B cell (primary cell): ENCODE measurements around the gene SERPINA4. TPM values are rescaled to one million over a fixed set of nuclear protein-coding genes. Genes with fewer than 3 reads are reported as not detected.

Experiments used
- ATAC-seq: fragments of 200-7000 bp; cut with Tn5 transposase; one replicate; pipeline ENCODE4 v1.10.0; 2021; ENCODE audit warnings: low read depth, mild to moderate bottlenecking, moderate number of reproducible peaks, moderate library complexity
- CTCF ChIA-PET: fragments of 350-600 bp; sonication (Branson Sonifier 250); formaldehyde crosslinking; loops from one replicate; lab custom pipeline; 2021; ENCODE audit warnings: antibody characterized with exemption, inconsistent platforms; lab: Charles Lee
- POLR2A ChIA-PET: fragments of 350-600 bp; sonication (Branson Sonifier 250); formaldehyde crosslinking; loops from one replicate; lab custom pipeline; 2021; ENCODE audit warnings: antibody characterized with exemption; lab: Charles Lee
- DNase-seq: peaks from one replicate; pipeline ENCODE4 v3.0.0; 2013
- H2AFZ ChIP-seq: 2 replicates; pipeline ENCODE4 v1.6.1; 2012; ENCODE audit warnings: mild to moderate bottlenecking, low read depth, low read length; ENCODE audit not compliant: insufficient read depth, poor library complexity, severe bottlenecking
- H3K27ac ChIP-seq, 2 donors: 1 replicate in 1 of 2; 2 replicates in 1 of 2; pipeline ENCODE4 v1.5.1; 2012 to 2013; ENCODE audit warnings: low read length in 2 of 2, mild to moderate bottlenecking in 2 of 2, moderate library complexity in 1 of 2
- H3K27me3 ChIP-seq, 4 experiments: fragments of 200-600 bp in 1 of 4; sonication (generic) in 1 of 4; replicated peaks in 1 of 4; 1 replicate in 2 of 4; 2 replicates in 2 of 4; pipeline versions ENCODE4 v1.6.1 to v1.7.0; 2013 to 2016; ENCODE audit warnings: low read length in 3 of 4, mild to moderate bottlenecking in 2 of 4, mixed read lengths in 1 of 4, moderate library complexity in 1 of 4; ENCODE audit not compliant: insufficient read depth in 4 of 4, control insufficient read depth in 3 of 4; ENCODE audit errors: control extremely low read depth in 1 of 4
- H3K36me3 ChIP-seq, 2 experiments: replicated peaks in 1 of 2; 1 replicate in 1 of 2; 2 replicates in 1 of 2; pipeline versions ENCODE4 v1.6.1 to v1.7.1; 2013; ENCODE audit warnings: low read length in 1 of 2; ENCODE audit not compliant: insufficient read depth in 2 of 2, control insufficient read depth in 1 of 2; ENCODE audit errors: control extremely low read depth in 1 of 2, extremely low read depth in 1 of 2
- H3K4me1 ChIP-seq, 2 donors: fragments of 200-600 bp in 1 of 2; sonication (generic) in 1 of 2; 1 replicate in 1 of 2; 2 replicates in 1 of 2; pipeline versions ENCODE4 v1.5.1 to v1.6.1; 2013 to 2017; ENCODE audit warnings: low read length in 2 of 2; ENCODE audit not compliant: control insufficient read depth in 2 of 2, insufficient read depth in 2 of 2
- H3K4me2 ChIP-seq: replicated peaks from 2 replicates; pipeline ENCODE3; 2012; ENCODE audit warnings: mild to moderate bottlenecking, low read depth, low read length; ENCODE audit not compliant: poor library complexity, severe bottlenecking
- H3K4me3 ChIP-seq, 5 experiments: fragments of 200-600 bp in 1 of 5; sonication (generic) in 1 of 5; 1 replicate in 3 of 5; 2 replicates in 2 of 5; pipeline versions ENCODE4 v1.5.1 to v1.7.0; 2011 to 2016; ENCODE audit warnings: low read length in 4 of 5, mild to moderate bottlenecking in 4 of 5, low read depth in 2 of 5, control low read depth in 1 of 5, moderate library complexity in 1 of 5; ENCODE audit not compliant: insufficient read depth in 1 of 5; ENCODE audit errors: control extremely low read depth in 1 of 5, extremely low read depth in 1 of 5
- H3K79me2 ChIP-seq: fragments of 200-600 bp; sonication (generic); one replicate; pipeline ENCODE4 v1.6.0; 2016; ENCODE audit warnings: low read length; ENCODE audit not compliant: control insufficient read depth, insufficient read depth
- H3K9ac ChIP-seq: fragments of 200-600 bp; sonication (generic); 2 replicates; pipeline ENCODE4 v1.6.1; 2017; ENCODE audit warnings: mild to moderate bottlenecking, low read length, moderate library complexity
- H3K9me3 ChIP-seq, 3 donors: one replicate each; pipeline versions ENCODE4 v1.6.1 to v1.7.1; 2013; ENCODE audit warnings: low read length in 2 of 3; ENCODE audit not compliant: control insufficient read depth in 2 of 3, insufficient read depth in 1 of 3; ENCODE audit errors: control extremely low read depth in 1 of 3
- H4K20me1 ChIP-seq: 2 replicates; pipeline ENCODE4 v1.6.0; 2012; ENCODE audit warnings: mild to moderate bottlenecking, low read length; ENCODE audit not compliant: insufficient read depth, control insufficient read depth, poor library complexity, severe bottlenecking
- H3K27ac Mint-ChIP-seq: one replicate; pipeline ENCODE4 v1.8.0; 2021; ENCODE audit warnings: mixed read lengths
- H3K27me3 Mint-ChIP-seq: one replicate; pipeline ENCODE4 v1.8.0; 2021; ENCODE audit warnings: mixed read lengths
- H3K4me1 Mint-ChIP-seq: one replicate; pipeline ENCODE4 v1.8.0; 2021; ENCODE audit warnings: mixed read lengths
- H3K4me3 Mint-ChIP-seq: one replicate; pipeline ENCODE4 v1.8.0; 2021; ENCODE audit warnings: mixed read lengths
- H3K9me3 Mint-ChIP-seq: one replicate; pipeline ENCODE4 v1.8.0; 2022; ENCODE audit warnings: mixed read lengths; ENCODE audit not compliant: insufficient read depth
- CTCF ChIP-seq: fragments of 200-600 bp; IDR thresholded peaks from one replicate; pipeline ENCODE4 v1.8.0; 2022; ENCODE audit warnings: antibody characterized with exemption, mild to moderate bottlenecking
- EZH2 ChIP-seq: IDR thresholded peaks from 2 replicates; pipeline ENCODE4 v1.6.1; 2012; ENCODE audit warnings: borderline replicate concordance, low read depth, mild to moderate bottlenecking, moderate library complexity, low read length; ENCODE audit not compliant: insufficient read depth, poor library complexity, severe bottlenecking
- WGBS: methylation state at CpG from one replicate; pipeline ENCODE4 v1.1.5; 2013; ENCODE audit warnings: missing lambda C conversion rate; ENCODE audit not compliant: insufficient coverage; 5-methylcytosine and 5-hydroxymethylcytosine counted together
- intact Hi-C: fragments of 100-400 bp; cut with micrococcal nuclease; formaldehyde crosslinking; loops from one replicate; pipeline ENCODE4 v1.10.0; 2022
- polyA plus RNA-seq: library from polyadenylated mRNA; depleted of rRNA; stranded (reverse); fragments of >200 nt; gene quantifications from 2 replicates; pipeline ENCODE4 v1.2.3, GENCODE V29; 2012
- total RNA-seq, 2 donors: library from RNA; stranded (reverse); fragments of 120-200 nt in 1 of 2; gene quantifications; 1 replicate in 1 of 2; 2 replicates in 1 of 2; pipeline versions ENCODE4 v1.2.3 to v1.2.4, GENCODE V29; 2013 to 2022

The SERPINA4 gene
- total and polyA plus RNA-seq, 2 donors (not counting 1 experiment from before 2014, with no cell fraction given), result not detected

DNA sequence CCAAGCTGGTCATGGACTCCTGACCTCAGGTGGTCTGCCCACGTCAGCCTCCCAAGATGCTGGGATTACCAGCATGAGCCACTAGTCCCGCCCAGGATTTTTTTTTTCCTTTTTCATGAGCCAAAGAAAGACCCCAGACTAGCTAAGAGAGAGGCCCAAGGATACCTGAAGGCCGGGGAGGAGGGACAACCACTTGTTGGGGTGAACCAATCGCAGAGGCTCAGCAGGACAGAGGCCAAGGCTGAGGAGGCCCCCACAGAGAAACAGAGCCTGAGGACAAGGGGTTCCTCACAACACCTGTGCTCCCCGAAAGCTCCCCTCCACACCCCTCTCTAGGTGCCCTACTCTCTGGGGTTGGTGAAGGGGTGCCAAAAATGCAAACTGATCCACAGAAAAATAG, 49.9 kb downstream of the SERPINA4 start:
- Mint-ChIP-seq H3K27ac (no peak overlapping the region), H3K4me1 (no peaks in the 10 kb centered on the region), H3K27me3 (no peaks in the 10 kb centered on the region), H3K9me3 (peaks cover 2% of the 10 kb centered on the region), H3K4me3 (no peak overlapping the region)
- Histone ChIP-seq H4K20me1 (no peaks in the 10 kb centered on the region), H3K27ac (no peak overlapping the region), H3K4me2 (no peak overlapping the region), H3K36me3 (no peaks in the 10 kb centered on the region), H3K4me3 (no peak overlapping the region), H3K9me3 (peaks cover 0 to 15% (median 0%) of the 10 kb centered on the region in 3 donors), H2AFZ (no peak overlapping the region), H3K79me2 (no peaks in the 10 kb centered on the region), H3K27me3 (no peaks in the 10 kb centered on the region), H3K4me1 (no peaks in the 10 kb centered on the region), H3K9ac (no peak overlapping the region)
- CTCF ChIA-PET, result no interaction called here
- no peak for DNase-seq
- no peak for ATAC-seq
- POLR2A ChIA-PET, result no interaction called here
- intact Hi-C loops, result no loop called here
- 100% methylated on average over 2 of the region's 5 CpGs for WGBS
- TF ChIP-seq EZH2 (no peak), CTCF (no peak)

DNA sequence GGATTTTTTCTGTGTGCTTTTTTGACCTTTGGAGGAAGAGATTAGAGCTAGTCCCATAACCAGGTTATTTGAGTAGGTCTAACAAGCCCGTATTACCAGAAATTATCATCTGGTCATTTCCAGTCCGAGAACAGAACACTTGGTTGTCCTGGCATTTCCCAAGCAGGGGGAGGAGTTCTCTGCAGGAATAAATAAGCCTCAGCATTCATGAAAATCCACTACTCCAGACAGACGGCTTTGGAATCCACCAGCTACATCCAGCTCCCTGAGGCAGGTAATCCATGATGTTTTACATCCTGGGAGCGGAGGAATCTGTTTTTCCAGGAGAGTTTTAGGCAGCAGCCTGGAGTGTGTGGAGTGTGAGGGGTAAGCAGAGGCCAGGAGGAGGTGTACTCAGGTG, 50.9 kb downstream of the SERPINA4 start, which contains the start of gene SERPINA3:
TSS of gene SERPINA3 (plus strand) at position 218 of the 400 bp plus-strand sequence. CDS start 2,051 bp downstream, outside the sequence.
- no peaks in the 10 kb centered on the region for H3K79me2 ChIP-seq
- Mint-ChIP-seq H3K27me3 (no peaks in the 10 kb centered on the region), H3K4me3 (no peak within 1 kb of the TSS), H3K4me1 (no peaks in the 10 kb centered on the region), H3K27ac (no peak within 1 kb of the TSS), H3K9me3 (peaks cover 2% of the 10 kb centered on the region)
- no peaks in the 10 kb centered on the region for H4K20me1 ChIP-seq
- no peak within 1 kb of the TSS for H3K27ac ChIP-seq
- H3K27me3 ChIP-seq, result no peaks in the 10 kb centered on the region
- no peak within 1 kb of the TSS for H3K4me3 ChIP-seq
- H3K9me3 ChIP-seq, result peaks cover 0 to 23% (median 0%) of the 10 kb centered on the region in 3 donors
- H3K36me3 ChIP-seq, result no peaks in the 10 kb centered on the region
- intact Hi-C loops, result no loop called here
- WGBS, result 78% methylated on average over 3 of the region's 4 CpGs
- TF ChIP-seq CTCF (no peak), EZH2 (no peak)
- DNase-seq (no peak), ATAC-seq (no peak)
- no peak within 1 kb of the TSS for H2AFZ ChIP-seq
- POLR2A ChIA-PET, result no interaction called here
- H3K4me2 ChIP-seq, result no peak within 1 kb of the TSS
- no peak within 1 kb of the TSS for H3K9ac ChIP-seq
- CTCF ChIA-PET, result no interaction called here
- H3K4me1 ChIP-seq, result no peaks in the 10 kb centered on the region
